Fibroblast of lung (primary cell): ENCODE data around the gene SMC5.

Source experiments
- CTCF ChIP-seq, 2 donors: IDR thresholded peaks in 1 of 2; conservative IDR thresholded peaks in 1 of 2; 1 replicate in 1 of 2; 2 replicates in 1 of 2; pipeline ENCODE4 v1.5.1; 2011 to 2012; ENCODE audit warnings: low read length in 2 of 2, control low read depth in 1 of 2, inconsistent platforms in 1 of 2, low read depth in 1 of 2, mild to moderate bottlenecking in 1 of 2
- EZH2 ChIP-seq: IDR thresholded peaks from 2 replicates; pipeline ENCODE4 v1.5.1; 2012; ENCODE audit warnings: low read length, control low read depth, mild to moderate bottlenecking; ENCODE audit errors: missing control alignments

GRCh38 chr9:70403166-70403565 is 144.4 kb downstream of the SMC5 start:
- no peak for TF ChIP-seq CTCF (conservative IDR thresholded peaks at IDR 0.05 in 1 of 2, IDR thresholded peaks at IDR 0.05 in 1 of 2; ENCODE audit: low read depth in 1 of 2, low read length in 2 of 2)
- no peak for TF ChIP-seq EZH2
